ENCODE results near the gene PKMYT1. TPM values are rescaled to one million over a fixed set of nuclear protein-coding genes. Genes with fewer than 3 reads are reported as not detected.
A peak's percentile ranks its signal among the peaks of the same experiment; 100 is the strongest.

PKMYT1 gene
- total and polyA plus RNA-seq, 9 of the 15 experiments (the other 6 are each of a cell fraction or from before 2014, with no cell fraction given): 8.7 to 201 (median 37.8) TPM

- in situ Hi-C loops (cut with MboI) (no loop called here), intact Hi-C loops (cut with micrococcal nuclease) (loop anchor here (10.0 kb wide), 1 partner anchor 57 kb away; the partner anchor contains the start of genes KREMEN2 and PAQR4)
- Histone ChIP-seq H3K4me3 (peak overlapping the region; percentile 82), H3K27me3 (ENCODE audit: control insufficient read depth in 2 of 2, insufficient read depth in 2 of 2, low read length in 2 of 2) (no peaks in the 10 kb centered on the region), H3K4me1 (replicated peaks in 1 of 2; ENCODE audit: control insufficient read depth in 2 of 2, insufficient read depth in 2 of 2, low read length in 2 of 2) (peaks cover 30 to 87% of the 10 kb centered on the region in 2 experiments), H4K20me1 (replicated peaks; ENCODE audit: control insufficient read depth, insufficient read depth, low read length) (peaks cover 28% of the 10 kb centered on the region), H3K36me3 (ENCODE audit: control insufficient read depth, insufficient read depth, low read length) (peaks cover 30% of the 10 kb centered on the region; the same call in 2 of the 3 replicates), H2AFZ (ENCODE audit: low read depth, low read length) (no peak overlapping the region; the same call in 1 of the 2 replicates), H3K4me2 (ENCODE audit: insufficient read depth, low read length) (peak overlapping the region; percentile 83), H3K9me3 (replicated peaks; ENCODE audit: control insufficient read depth, insufficient read depth, low read depth, low read length) (no peaks in the 10 kb centered on the region), H3K9ac (ENCODE audit: insufficient read depth in 1 of 2, low read depth in 2 of 2, low read length in 2 of 2) (peak overlapping the region; percentile 88 to 94), H3K27ac (ENCODE audit: extremely low read depth, low read depth, low read length) (peak overlapping the region; percentile 90), H3K9me1 (ENCODE audit: control insufficient read depth, insufficient read depth, low read length) (peaks cover 2% of the 10 kb centered on the region), H3K79me2 (ENCODE audit: control insufficient read depth, insufficient read depth, low read length) (peaks cover 42% of the 10 kb centered on the region)
- CTCF ChIA-PET (ENCODE audit: low intra/inter-chr PET ratio): no interaction called here
- peak; percentile 61 for FAIRE-seq
- ATAC-seq: peak; percentile 77
- no TSS peak for BruUV-seq (replicated peaks)
- peak; percentile 71 to 91 (median 78) for DNase-seq (ENCODE audit: extremely low read depth in 1 of 4, low spot score in 3 of 4)
- POLR2A ChIA-PET: interaction anchor here (0.6 to 3.3 kb wide), 8 partner anchors 9 to 555 kb away, joined by 3 to 29 read pairs (median 6); no protein-coding TSS in a partner anchor
- 3% methylated on average over 24 of the region's 25 CpGs for WGBS (ENCODE audit: insufficient coverage, low coverage, missing lambda C conversion rate)
- no peak for TF ChIP-seq ID3 (CRISPR knock-in tag; IDR thresholded peaks at IDR 0.05)
- 0 out of 2 replicates have a peak, but pooled peaks have one; percentile 36 for TF ChIP-seq ID3 (tag; IDR thresholded peaks at IDR 0.05)
- TF ChIP-seq ZNF347 (CRISPR knock-in tag; IDR thresholded peaks at IDR 0.05; ENCODE audit: low read depth): no peak
- TF ChIP-seq SNAPC5 (CRISPR knock-in tag; IDR thresholded peaks at IDR 0.05): no peak
- no peak for TF ChIP-seq ELK1 (CRISPR knock-in tag; IDR thresholded peaks at IDR 0.05)
- no peak for TF ChIP-seq ZBTB43 (CRISPR knock-in tag; IDR thresholded peaks at IDR 0.05)
- TF ChIP-seq CTBP1 (IDR thresholded peaks at IDR 0.05; ENCODE audit: borderline replicate concordance): peak; percentile 69; the same call in 1 of the 2 replicates
- no peak for TF ChIP-seq HNRNPLL (IDR thresholded peaks at IDR 0.05; ENCODE audit: low read depth, low read length, poor library complexity, severe bottlenecking)
- no peak for TF ChIP-seq ZNF224 (CRISPR knock-in tag; IDR thresholded peaks at IDR 0.05)
- no peak for TF ChIP-seq CEBPB (tag; IDR thresholded peaks at IDR 0.05)
- TF ChIP-seq TAF1 (IDR thresholded peaks at IDR 0.05; ENCODE audit: control insufficient read depth, extremely low read depth, insufficient read depth, low read length, severe bottlenecking): peak; percentile 22
- no peak for TF ChIP-seq TCF7 (IDR thresholded peaks at IDR 0.05; ENCODE audit: borderline replicate concordance)
- no peak for TF ChIP-seq ARID2 (IDR thresholded peaks at IDR 0.05)
- no peak for TF ChIP-seq PHB2 (IDR thresholded peaks at IDR 0.05; ENCODE audit: low read depth)
- no peak for TF ChIP-seq SETDB1 (IDR thresholded peaks at IDR 0.05; ENCODE audit: low read length)
- no peak for TF ChIP-seq SNRNP70 (optimal IDR thresholded peaks at IDR 0.05; ENCODE audit: low read depth, low read length)
- TF ChIP-seq ZNF507 (tag; conservative IDR thresholded peaks at IDR 0.05): no peak
- no peak for TF ChIP-seq ZNF395 (CRISPR knock-in tag; IDR thresholded peaks at IDR 0.05)
Observed at GRCh38 chr16:3021449-3022207, 41.4 kb upstream of the PKMYT1 start.
